ENCODE results near the gene DFFB.
"Not testable (repeated sequence)": the region's sequence is repeated elsewhere in the genome, so short reads cannot be mapped to it uniquely, and the experiment has no call there.

DFFB gene

GRCh38 chr1:3911981-3912808 is 54.9 kb downstream of the DFFB start:
- Histone ChIP-seq H3K4me3 (no peak overlapping the region), H3K27ac (no peak overlapping the region)
- peak; percentile 68 for DNase-seq (ENCODE audit: low spot score)
- TF ChIP-seq CTCF (IDR thresholded peaks at IDR 0.05) = no peak

- no peak overlapping the region for H3K4me3 ChIP-seq
- DNase-seq (ENCODE audit: low spot score) = peak; percentile 66
Measured at GRCh38 chr1:3912809-3913685, 55.8 kb downstream of the DFFB start.

GRCh38 chr1:3914331-3914851 is 57.1 kb downstream of the DFFB start:
- no peak for TF ChIP-seq CTCF (IDR thresholded peaks at IDR 0.05)
- Histone ChIP-seq H3K27ac (no peak overlapping the region), H3K4me3 (no peak overlapping the region)

More at GRCh38 chr1:3912809-3913685, 55.8 kb downstream of the DFFB start:
- no peak overlapping the region for H3K27ac ChIP-seq
- no peak for TF ChIP-seq CTCF (IDR thresholded peaks at IDR 0.05)

DNA sequence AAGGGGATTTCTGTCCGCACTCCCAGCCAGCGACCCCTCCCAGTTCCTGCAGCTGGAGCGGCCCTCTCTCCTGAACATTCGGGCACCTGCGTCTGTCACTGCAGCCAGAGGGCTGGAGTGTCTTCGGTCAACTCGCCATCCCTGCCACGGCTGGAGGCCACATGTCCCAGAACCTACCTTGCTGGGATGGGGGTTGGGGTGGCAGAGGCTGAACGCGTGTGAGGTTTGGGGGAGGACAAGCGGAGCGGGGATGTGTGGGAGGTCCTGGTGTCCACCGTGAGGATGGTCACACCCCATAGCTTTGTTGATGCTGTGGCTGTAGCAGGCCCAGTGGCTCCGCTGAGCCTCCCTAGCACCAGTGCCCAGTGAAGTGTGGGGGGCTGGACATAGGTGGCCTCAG is 57.6 kb downstream of the DFFB start:
- Histone ChIP-seq H3K27ac (no peak overlapping the region), H3K4me3 (no peak overlapping the region)
- TF ChIP-seq CTCF (IDR thresholded peaks at IDR 0.05) = no peak
- DNase-seq (ENCODE audit: low spot score) = no peak

More at GRCh38 chr1:3914331-3914851, 57.1 kb downstream of the DFFB start:
- DNase-seq (ENCODE audit: low spot score) = no peak

DNA sequence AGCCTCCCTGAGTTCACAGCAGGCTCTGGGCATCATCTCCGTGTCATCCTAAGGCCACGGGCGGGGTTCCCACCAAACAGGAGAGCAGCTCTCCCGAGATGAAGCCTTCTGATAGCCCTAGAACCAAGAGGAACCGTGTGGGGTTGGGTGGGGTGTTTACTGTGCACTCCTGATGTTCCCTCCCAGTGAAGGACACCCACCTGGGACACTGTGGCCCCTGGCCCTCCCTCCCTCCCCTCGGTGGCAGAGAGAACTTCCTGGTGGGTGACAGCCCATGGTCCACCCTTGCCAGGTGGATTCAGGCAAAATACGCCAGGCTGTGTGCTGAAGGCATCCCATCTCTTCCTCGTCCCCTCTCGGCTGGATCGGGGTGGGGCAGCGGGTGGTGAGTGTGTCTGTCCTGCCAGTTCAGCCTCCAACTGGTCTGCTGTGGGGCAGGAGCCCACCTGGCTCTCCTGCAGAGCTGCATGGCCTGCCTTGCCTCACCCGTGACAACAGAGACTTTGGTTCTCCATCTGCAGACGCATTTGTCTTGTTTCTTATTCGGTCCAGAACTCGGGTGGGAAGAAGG is 58.4 kb downstream of the DFFB start:
- TF ChIP-seq CTCF (IDR thresholded peaks at IDR 0.05) = no peak
- H3K27ac ChIP-seq = no peak overlapping the region
- DNase-seq (ENCODE audit: low spot score) = no peak
- no peak overlapping the region for H3K4me3 ChIP-seq

- TF ChIP-seq CTCF (IDR thresholded peaks at IDR 0.05) = no peak
- DNase-seq (ENCODE audit: low spot score) = no peak
- H3K4me3 ChIP-seq = no peak overlapping the region
- no peak overlapping the region for H3K27ac ChIP-seq
Measured at GRCh38 chr1:3917761-3918160, 60.5 kb downstream of the DFFB start.

GRCh38 chr1:3918359-3918758 is 61.1 kb downstream of the DFFB start:
- not testable (repeated sequence) for H3K27ac ChIP-seq; DNase-seq (ENCODE audit: low spot score); H3K4me3 ChIP-seq
